NCI-H1417 (cell line): ENCODE results near the gene LRRC30.
A peak's percentile ranks its signal among the peaks of the same experiment; 100 is the strongest.
"Not testable (repeated sequence)": the region's sequence is repeated elsewhere in the genome, so short reads cannot be mapped to it uniquely, and the experiment has no call there.

Experiments
- DNase-seq, 3 experiments: peaks; one replicate each; lab custom pipeline; 2025; lab: John Stamatoyannopoulos, UW

The LRRC30 gene

DNA sequence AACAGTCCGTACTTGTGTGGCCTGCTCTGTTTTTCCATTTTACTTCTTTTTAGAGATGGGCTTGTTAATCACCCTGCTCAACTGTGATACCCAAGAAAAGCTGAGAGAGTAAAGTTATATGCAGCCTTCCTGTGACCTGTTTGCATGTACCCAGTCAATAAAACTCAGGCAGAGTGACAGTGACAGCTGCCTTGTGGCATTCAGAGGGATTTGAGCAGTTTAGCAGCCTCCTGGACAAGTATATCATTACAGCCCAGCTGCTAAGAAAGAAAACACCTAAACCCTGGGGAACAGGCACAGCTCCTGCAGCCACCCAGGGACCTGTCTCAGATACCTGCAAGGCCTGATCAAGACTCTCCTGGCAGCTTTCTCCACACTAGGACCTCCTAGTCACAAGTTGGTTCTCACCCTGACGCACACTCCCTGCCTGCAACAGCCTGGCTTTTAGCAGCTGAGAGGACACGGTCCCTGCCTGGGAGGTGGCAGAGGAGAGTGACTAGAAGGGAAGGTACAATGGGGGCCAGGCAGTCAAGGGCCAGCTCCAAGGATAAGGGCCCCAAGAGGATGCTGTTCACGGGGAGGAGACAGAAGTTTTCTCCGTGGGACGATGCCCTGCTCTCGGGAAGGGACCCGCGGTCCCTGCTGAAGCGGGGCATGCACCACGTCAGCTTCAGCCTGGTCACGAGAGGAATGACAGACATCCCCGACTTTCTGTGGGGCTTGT is at the start of gene LRRC30:
TSS of gene LRRC30 (plus strand) at position 464 of the 724 bp plus-strand sequence. CDS start at position 514, 50 bp downstream.
- no peak for DNase-seq

DNA sequence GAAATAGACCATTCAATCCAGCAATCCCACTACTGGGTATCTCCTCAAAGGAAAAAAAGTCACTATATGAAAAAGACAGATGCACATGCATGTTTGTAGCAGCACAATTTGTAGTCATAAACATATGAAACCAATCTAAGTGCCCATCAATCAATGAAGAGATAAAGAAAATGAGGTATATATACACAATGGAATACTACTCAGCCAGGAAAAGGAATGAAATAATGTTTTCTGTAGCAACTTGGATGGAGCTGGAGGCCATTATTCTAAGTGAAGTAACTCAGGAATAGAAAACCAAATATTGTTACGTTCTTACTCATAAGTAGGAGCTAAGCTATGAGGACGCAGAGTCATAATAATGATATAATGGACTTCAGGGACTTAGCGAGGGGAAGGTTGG is 45.2 kb upstream of the LRRC30 start:
- no peak for DNase-seq

DNA sequence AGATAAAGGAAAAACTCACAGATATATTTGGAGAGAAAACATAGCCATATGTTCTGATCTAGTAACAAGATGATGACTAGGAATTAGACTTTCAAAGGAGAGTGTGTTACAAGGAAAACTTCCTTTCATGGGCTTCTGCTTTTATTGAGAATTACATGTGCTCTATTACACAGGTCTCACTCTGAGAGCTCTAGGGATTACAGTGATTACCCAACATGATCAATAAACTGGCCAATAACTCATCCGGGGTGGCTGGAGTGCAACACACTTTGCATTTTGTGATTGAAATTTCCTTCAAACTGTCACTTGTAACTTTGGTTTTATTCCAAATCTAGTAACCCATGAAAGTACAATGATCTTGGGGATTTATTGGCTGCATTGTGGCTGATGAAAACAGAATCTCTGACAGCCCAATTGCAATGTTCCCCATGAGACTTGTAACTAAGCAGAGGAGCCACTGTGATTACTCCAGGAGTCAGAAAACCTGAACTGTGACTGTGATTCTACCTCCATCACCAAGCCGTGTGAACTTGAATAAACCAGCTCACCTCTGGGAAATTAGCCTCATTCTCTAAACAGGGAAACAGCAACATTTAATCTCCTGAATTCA is 40.2 kb upstream of the LRRC30 start:
- peak in 1 of 3 experiments; percentile 8 for DNase-seq

GRCh38 chr18:7191736-7192135 is 39.2 kb upstream of the LRRC30 start:
- no peak for DNase-seq

GRCh38 chr18:7195266-7195665 is 35.6 kb upstream of the LRRC30 start:
- DNase-seq, result no peak

DNA sequence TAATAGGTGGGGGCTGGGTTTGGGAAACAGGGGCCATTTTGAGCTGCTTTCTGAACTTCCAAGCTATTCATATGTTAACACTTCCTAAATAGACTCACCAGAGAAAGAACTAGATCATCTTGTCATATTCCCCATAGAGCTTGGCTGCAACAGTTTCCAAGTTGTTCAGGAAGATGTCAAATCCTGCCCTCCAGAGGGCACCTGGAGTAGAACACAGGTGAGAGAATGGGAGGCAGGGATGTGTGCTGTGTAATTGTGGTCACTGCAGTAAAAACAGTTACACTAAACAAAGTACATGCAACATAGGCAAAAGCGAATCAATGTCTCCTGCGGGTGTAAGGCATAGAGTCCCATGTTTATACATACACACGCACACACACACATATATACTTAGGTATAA is 34.5 kb upstream of the LRRC30 start:
- no peak for DNase-seq

DNA sequence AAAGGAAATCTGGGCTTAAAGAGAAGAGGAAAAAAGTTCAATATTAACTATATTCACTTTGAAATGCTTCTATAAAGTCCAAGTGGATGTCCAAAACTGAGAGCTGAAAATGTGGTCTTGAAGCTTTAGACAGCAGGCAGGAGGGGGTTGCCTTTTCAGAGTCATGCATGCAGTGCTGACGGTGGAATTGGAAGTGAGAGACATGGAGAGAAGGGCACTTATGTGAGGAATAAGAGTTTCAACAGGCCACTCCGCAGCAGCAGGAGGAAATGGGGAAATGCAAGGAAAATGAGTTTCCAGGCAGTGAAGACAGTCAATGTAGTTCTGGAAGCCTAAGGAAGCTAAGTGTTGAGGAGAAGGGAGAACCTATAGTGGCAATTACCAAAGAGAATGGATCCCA is 33.0 kb upstream of the LRRC30 start:
- peak in 1 of 3 experiments; percentile 13 for DNase-seq

GRCh38 chr18:7198326-7198725 is 32.6 kb upstream of the LRRC30 start:
- DNase-seq, result no peak

GRCh38 chr18:7201096-7201495 is 29.8 kb upstream of the LRRC30 start:
- no peak for DNase-seq

DNA sequence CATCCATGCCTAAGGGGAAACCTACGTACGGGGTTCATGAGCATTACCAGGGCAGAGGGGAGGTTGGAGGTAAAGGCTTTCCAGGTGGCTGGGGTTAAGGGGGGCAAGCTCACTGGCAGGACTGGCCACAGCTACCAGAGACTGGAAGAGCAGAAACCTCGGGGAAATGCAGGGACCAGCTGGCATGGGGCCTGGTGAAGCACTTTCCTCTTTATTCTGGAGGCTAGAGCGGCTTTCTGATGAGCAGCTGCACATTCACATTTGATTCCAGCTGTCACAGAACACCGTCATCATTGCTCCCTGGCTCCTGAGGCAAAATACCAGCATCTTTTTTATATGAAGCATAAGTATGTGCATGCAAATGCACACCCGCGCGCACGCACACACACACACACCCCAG is 28.7 kb upstream of the LRRC30 start:
- DNase-seq, result peak in 1 of 3 experiments; percentile 45

GRCh38 chr18:7203601-7204000 is 27.3 kb upstream of the LRRC30 start:
- DNase-seq, result not testable (repeated sequence)

DNA sequence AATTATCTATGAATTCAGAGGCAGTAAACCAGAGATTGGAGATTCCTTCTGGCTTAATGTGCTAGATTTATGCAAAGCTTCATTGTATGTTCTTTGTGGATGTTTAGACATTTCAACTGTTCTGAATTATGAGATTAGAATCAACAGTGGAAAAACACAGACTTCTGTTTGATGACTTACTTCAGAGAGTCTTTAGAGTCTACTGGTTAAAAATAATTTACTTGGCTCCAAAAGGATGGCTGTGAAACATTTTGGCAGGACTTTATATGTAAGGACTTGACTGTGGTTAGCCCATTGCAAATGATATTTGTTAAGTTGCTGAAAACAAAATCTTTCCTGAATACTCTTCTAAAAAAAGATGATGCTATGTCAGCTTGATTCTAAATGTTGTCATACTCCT is 25.5 kb upstream of the LRRC30 start:
- DNase-seq, result no peak

- DNase-seq, result no peak
These were observed 24.7 kb upstream of the LRRC30 start for GRCh38 chr18:7206217-7206616.

DNA sequence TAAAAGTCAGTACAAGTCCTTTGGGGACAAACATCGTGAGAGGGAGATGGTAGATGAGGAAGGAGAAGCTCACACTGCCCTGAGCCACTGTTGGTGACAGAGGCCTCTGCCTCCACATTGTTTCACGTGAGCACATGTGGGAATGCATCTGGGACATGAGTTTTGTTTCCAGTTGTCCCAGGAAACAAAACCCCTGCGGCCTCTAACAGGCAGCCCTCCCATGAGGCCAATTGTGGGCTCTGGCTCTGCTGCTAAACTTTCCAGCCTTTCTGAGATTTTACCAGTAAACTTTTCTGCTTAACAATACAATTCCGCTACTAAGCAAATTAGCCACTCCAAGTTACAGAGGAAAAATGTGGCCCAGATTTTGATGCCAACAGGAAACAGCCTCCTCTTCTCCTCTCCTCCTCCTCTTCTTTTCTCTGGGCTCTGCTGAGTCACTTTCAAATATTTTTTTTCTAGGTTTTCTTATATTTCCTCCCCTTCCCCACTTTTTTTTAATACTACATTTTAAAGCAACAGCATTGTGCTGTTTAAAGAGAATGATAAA is 23.4 kb upstream of the LRRC30 start:
- no peak for DNase-seq

GRCh38 chr18:7221424-7222155 is 9.3 kb upstream of the LRRC30 start:
- DNase-seq, result peak; percentile 40 to 75 (median 70)

DNA sequence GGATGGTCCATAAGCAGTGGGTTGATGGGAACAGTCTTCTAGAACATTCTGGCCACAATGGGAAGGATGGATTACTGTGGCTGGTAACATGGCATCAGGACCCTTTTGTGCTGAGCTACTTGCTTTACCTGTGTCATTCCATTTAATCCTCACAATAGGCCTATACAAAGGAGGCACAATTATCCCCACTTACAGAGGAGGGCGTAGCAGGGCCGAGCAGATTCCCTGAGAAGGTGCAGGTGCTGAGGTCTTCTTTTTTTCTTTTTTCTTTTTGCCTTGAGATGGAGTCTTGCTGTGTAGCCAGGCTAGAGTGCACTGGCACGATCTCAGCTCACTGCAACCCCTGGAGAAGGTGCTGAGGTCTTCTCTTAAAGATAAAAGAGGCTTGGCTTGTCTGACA is 6.7 kb upstream of the LRRC30 start:
- no peak for DNase-seq

DNA sequence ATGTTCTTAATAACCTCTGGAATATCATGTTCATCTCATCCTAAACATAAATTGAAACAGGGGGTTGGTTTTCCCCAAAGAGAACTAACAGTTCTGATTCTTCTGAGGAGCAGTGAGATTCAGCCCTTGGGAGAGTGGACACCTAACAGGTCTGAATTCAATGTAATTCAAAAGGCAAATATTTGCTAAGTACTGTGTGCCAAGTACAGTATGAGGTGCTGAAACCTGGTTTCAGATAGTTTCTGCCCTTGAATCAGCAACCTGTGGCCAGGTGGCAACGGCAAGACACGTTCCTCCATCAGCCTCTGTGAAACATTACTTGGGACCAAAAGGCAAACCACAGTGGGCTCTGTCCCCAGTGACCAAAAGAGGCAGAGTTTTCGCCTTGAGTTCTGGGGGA is 1.3 kb downstream of the LRRC30 start:
- no peak for DNase-seq

- DNase-seq, result peak in 1 of 3 experiments; percentile 11
These were observed 2.4 kb downstream of the LRRC30 start for GRCh38 chr18:7233134-7233810.

GRCh38 chr18:7234091-7234490 is 3.2 kb downstream of the LRRC30 start:
- DNase-seq, result peak in 1 of 3 experiments; percentile 40

GRCh38 chr18:7234956-7235355 is 4.1 kb downstream of the LRRC30 start:
- DNase-seq, result no peak

DNA sequence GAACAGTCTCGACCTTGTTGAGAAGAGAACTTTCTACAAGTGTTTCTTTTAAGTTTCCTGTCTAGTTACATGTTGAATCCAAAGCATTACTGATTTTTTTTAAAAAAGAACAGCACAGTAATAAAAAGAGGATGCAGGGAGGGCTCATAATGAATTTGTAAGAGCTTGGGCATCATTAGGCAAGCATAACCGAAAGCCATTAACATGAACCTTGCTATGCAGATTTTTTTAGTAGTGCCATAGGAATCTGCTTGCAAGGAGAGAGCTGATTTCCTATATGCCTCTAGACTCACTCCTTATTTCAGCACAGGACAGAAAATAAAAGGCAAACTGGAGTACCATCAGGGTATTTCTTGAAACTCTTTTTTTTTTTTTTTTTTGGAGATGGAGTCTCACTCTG is 5.2 kb downstream of the LRRC30 start:
- no peak for DNase-seq

GRCh38 chr18:7236933-7237332 is 6.0 kb downstream of the LRRC30 start:
- DNase-seq, result no peak
